Suprapubic skin (tissue), 4 donors: ENCODE results near the gene RSPO3. TPM values are rescaled to one million over a fixed set of nuclear protein-coding genes. Genes with fewer than 3 reads are reported as not detected.
"Not testable (repeated sequence)": the region's sequence is repeated elsewhere in the genome, so short reads cannot be mapped to it uniquely, and the experiment has no call there.

Experiments
- DNase-seq, 2 donors: peaks; one replicate each; pipeline ENCODE4 v3.0.0-alpha.2; 2019; ENCODE audit warnings: low spot score in 2 of 2
- H3K27ac ChIP-seq: fragments of 200-600 bp; sonication (generic); one replicate; pipeline ENCODE4 v1.5.1; 2019
- H3K27me3 ChIP-seq: fragments of 200-600 bp; sonication (generic); one replicate; pipeline ENCODE4 v1.5.1; 2019
- H3K36me3 ChIP-seq: fragments of 200-600 bp; sonication (generic); one replicate; pipeline ENCODE4 v1.5.1; 2019
- H3K4me1 ChIP-seq: fragments of 200-600 bp; sonication (generic); one replicate; pipeline ENCODE4 v1.5.1; 2019
- H3K4me3 ChIP-seq: fragments of 200-600 bp; sonication (generic); one replicate; pipeline ENCODE4 v1.5.1; 2019; ENCODE audit warnings: mild to moderate bottlenecking
- H3K9me3 ChIP-seq: fragments of 200-600 bp; sonication (generic); one replicate; pipeline ENCODE4 v1.5.1; 2019
- CTCF ChIP-seq, 2 donors: fragments of 200-600 bp in 1 of 2; fragments of 450-650 bp in 1 of 2; sonication (generic) in 1 of 2; IDR thresholded peaks; one replicate each; pipeline ENCODE4 v1.5.1; 2016 to 2019; ENCODE audit warnings: antibody characterized with exemption in 2 of 2, mild to moderate bottlenecking in 1 of 2, moderate library complexity in 1 of 2
- EP300 ChIP-seq: sonication (generic); formaldehyde crosslinking; IDR thresholded peaks from one replicate; pipeline ENCODE4 v1.6.1; 2017; ENCODE audit warnings: antibody characterized with exemption
- POLR2A ChIP-seq, 2 donors: fragments of 450-650 bp; IDR thresholded peaks; one replicate each; pipeline ENCODE4 v1.6.1; 2017; ENCODE audit warnings: antibody characterized with exemption in 2 of 2, mild to moderate bottlenecking in 2 of 2, moderate library complexity in 2 of 2
- POLR2AphosphoS5 ChIP-seq, 3 donors: sonication (generic); formaldehyde crosslinking; IDR thresholded peaks; one replicate each; pipeline ENCODE4 v1.6.1; 2017; ENCODE audit warnings: antibody characterized with exemption in 3 of 3
- whole genome bisulfite sequencing: methylation state at CpG from one replicate; pipeline ENCODE4 v1.1.5; 2018; 5-methylcytosine and 5-hydroxymethylcytosine counted together
- total RNA-seq, 4 donors: library from RNA; depleted of rRNA; stranded (reverse); fragments of >200 nt; gene quantifications; one replicate each; pipeline ENCODE4 v1.1.0, GENCODE V29; 2016

RSPO3 gene
- total RNA-seq, 4 donors from 2014 or later: 0.39 to 3.2 (median 1.1) TPM

- DNase-seq: no peak
- no peak for TF ChIP-seq EP300
- no peak for TF ChIP-seq POLR2AphosphoS5 (IDR thresholded peaks at IDR 0.05)
- TF ChIP-seq CTCF (IDR thresholded peaks at IDR 0.05): no peak
- TF ChIP-seq POLR2A (IDR thresholded peaks at IDR 0.05): no peak
- 40% methylated on average over 3 of the region's 3 CpGs for WGBS
- Histone ChIP-seq H3K9me3 (no peaks in the 10 kb centered on the region), H3K27ac (no peak overlapping the region), H3K36me3 (no peaks in the 10 kb centered on the region), H3K4me3 (no peak overlapping the region), H3K27me3 (no peaks in the 10 kb centered on the region), H3K4me1 (no peaks in the 10 kb centered on the region)
These were observed 33.3 kb upstream of the RSPO3 start for GRCh38 chr6:127085181-127085580.

- no peak overlapping the region for H3K27ac ChIP-seq
- H3K27me3 ChIP-seq: no peaks in the 10 kb centered on the region
- no peaks in the 10 kb centered on the region for H3K36me3 ChIP-seq
- TF ChIP-seq POLR2A (IDR thresholded peaks at IDR 0.05): no peak
- TF ChIP-seq POLR2AphosphoS5 (IDR thresholded peaks at IDR 0.05): no peak
- no peak for TF ChIP-seq CTCF (IDR thresholded peaks at IDR 0.05)
- TF ChIP-seq EP300: no peak
- no peaks in the 10 kb centered on the region for H3K4me1 ChIP-seq
- DNase-seq: no peak
- no peaks in the 10 kb centered on the region for H3K9me3 ChIP-seq
- WGBS: 53% methylated on average over 1 of the region's 1 CpG
- H3K4me3 ChIP-seq: no peak overlapping the region
These were observed 28.4 kb upstream of the RSPO3 start for GRCh38 chr6:127090051-127090450.

GRCh38 chr6:127092466-127092865 lies 26.0 kb upstream of the RSPO3 start:
- DNase-seq: no peak
- Histone ChIP-seq H3K27me3 (no peaks in the 10 kb centered on the region), H3K4me3 (no peak overlapping the region), H3K4me1 (no peaks in the 10 kb centered on the region), H3K27ac (no peak overlapping the region), H3K36me3 (no peaks in the 10 kb centered on the region), H3K9me3 (no peaks in the 10 kb centered on the region)
- WGBS: 39% methylated on average over 3 of the region's 3 CpGs
- TF ChIP-seq CTCF (IDR thresholded peaks at IDR 0.05) (no peak), POLR2AphosphoS5 (IDR thresholded peaks at IDR 0.05) (no peak), POLR2A (IDR thresholded peaks at IDR 0.05) (no peak), EP300 (no peak)

- Histone ChIP-seq H3K9me3 (no peaks in the 10 kb centered on the region), H3K4me3 (no peak overlapping the region), H3K27ac (no peak overlapping the region), H3K4me1 (no peaks in the 10 kb centered on the region), H3K27me3 (no peaks in the 10 kb centered on the region), H3K36me3 (no peaks in the 10 kb centered on the region)
- no peak for DNase-seq
- TF ChIP-seq EP300: no peak
- TF ChIP-seq POLR2A (IDR thresholded peaks at IDR 0.05): no peak
- TF ChIP-seq POLR2AphosphoS5 (IDR thresholded peaks at IDR 0.05): no peak
- TF ChIP-seq CTCF (IDR thresholded peaks at IDR 0.05): no peak
- WGBS: 80% methylated on average over 1 of the region's 1 CpG
These were observed 23.7 kb upstream of the RSPO3 start for GRCh38 chr6:127094791-127095190.

- Histone ChIP-seq H3K36me3 (no peaks in the 10 kb centered on the region), H3K4me1 (no peaks in the 10 kb centered on the region), H3K4me3 (no peak overlapping the region), H3K27ac (no peak overlapping the region), H3K9me3 (no peaks in the 10 kb centered on the region), H3K27me3 (no peaks in the 10 kb centered on the region)
- WGBS: 72% methylated on average over 5 of the region's 5 CpGs
- no peak for DNase-seq
- TF ChIP-seq EP300 (no peak), POLR2A (IDR thresholded peaks at IDR 0.05) (no peak)
These were observed 22.3 kb upstream of the RSPO3 start for GRCh38 chr6:127096167-127096566.

- not testable (repeated sequence) for DNase-seq
These were observed 21.0 kb upstream of the RSPO3 start for GRCh38 chr6:127097442-127097841.

More at GRCh38 chr6:127097442-127097841, 21.0 kb upstream of the RSPO3 start:
- not testable (repeated sequence) for H3K27ac ChIP-seq, H3K27me3 ChIP-seq, H3K4me3 ChIP-seq, H3K9me3 ChIP-seq, H3K36me3 ChIP-seq, H3K4me1 ChIP-seq
- 82% methylated on average over 5 of the region's 5 CpGs for WGBS
